Dedifferentiated amniotic fluid mesenchymal stem cell (primary cell): Measurements from ENCODE around the gene LRCH1.

Source experiments
- DNase-seq: peaks from one replicate; pipeline ENCODE4 v3.0.0-alpha.2; 2016; ENCODE audit errors: extremely low spot score

The LRCH1 gene

DNA sequence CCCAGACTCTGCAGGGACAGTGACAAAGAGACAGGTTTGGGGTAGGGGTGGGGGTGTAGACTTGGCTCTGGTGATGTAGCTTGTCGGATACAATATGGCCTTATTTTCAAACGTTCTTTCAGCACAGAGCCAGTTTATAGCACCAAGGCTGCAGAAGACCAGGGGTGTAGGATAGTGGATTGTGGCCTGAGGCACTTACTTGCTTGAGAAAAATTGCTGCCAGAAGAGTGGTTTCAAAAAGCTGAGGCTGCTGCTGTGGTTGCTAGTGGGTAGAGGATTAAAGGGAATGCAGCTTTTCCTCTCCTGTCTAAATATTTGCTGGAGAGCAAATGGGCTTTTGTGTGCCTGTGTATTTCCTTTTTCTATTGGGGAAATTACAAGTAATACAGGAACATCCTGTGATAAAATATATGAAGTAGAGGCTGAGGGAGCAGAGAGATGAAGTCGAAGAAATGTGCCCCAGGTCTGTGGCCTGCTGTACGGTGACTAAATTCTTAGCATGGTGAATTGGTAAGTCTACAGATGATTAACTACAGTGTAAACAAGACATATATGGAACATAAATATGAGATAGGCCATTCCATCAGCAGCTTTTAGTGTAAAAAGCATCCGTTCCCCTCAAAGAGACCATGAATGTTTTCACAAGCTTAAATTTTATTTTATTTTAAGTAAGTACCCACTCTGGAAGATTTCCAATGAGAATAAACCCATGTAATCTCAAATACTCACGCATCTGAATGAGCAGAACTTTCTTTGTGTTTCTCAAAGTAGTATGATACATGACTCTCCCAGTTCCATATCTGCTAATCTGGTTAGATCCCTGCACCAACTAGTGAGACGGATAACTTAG, 112.9 kb downstream of the LRCH1 start:
- DNase-seq = no peak

DNA sequence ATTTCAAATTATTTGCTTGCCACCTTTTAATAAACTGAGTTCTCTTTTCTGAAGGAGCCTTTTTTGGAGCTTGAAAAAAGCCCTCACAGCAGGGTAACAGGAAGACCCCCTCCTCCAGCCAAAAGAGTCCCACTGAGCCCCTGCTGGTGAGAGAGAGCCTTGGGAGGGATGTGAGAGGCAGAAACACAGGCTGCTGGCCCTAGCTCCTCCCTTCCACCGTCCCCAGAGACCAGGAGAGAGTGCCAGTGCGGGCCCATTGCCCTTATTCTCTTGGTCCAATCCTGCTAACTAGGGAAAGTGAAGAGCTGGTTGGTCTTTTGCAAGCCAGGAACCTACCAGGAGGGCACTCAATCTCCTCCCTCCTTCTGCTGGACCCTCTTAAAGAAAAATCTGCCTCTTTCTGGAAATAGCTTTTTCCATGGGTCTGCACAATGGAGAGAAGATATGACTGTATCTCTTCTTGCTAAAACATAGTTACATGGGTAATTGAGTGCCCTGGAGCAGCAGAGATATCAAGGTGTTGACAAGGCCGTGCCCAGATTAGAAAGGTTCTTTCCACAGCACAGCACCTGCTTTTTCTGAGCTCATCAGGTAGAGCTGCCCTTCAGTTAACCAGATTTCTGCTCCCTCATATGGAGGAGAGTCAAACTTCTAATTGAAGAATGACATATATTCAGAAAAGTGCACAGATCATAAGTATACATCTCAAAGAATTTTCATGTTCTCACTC, 113.9 kb downstream of the LRCH1 start:
- no peak for DNase-seq

DNA sequence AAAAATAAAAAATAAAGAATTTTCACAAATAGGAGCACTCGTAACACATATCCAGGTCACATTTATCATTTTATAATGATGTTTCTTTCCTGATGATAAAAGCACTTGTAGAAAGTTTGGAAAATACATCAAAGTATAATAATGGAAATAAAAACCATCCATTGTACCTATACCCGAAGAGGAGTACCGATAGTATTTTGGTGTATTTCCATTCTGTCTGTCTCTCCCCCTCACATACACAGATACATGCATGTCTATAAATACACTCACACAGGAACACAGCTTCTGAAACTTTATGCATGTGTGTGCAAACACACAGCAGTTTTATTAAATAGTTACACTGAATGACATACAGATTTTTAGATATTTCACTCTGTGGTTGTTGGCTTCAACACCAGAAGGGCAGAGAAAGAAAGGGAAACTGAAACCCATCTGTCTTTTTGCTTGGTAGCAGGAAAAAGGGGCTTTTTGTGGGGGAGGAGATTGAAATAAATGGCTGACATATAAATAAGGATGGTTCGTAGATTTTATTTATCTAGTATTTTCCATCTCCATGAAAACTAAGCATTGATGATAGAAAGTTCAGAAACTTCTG, 114.8 kb downstream of the LRCH1 start:
- no peak for DNase-seq

DNA sequence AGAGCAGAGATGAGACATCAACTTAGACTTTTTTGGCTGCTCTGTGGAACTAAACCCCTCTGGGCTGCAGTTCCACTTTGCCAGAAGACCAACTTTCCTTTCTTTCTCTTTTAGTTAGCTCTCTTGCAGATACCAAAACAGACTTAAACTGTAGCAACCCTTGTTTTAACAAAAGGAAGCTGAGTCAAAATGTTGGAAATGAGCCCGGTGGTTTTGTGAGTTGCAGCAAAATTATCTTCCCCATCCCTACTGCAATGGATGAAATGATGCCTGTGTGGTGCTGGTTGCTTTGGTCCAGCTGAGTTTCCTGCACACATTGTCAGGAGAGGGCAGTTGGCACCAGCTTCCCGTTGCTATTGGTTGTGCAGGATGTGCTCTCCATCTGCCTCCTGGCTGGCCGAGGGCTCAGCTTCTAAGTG, 115.3 kb downstream of the LRCH1 start:
- DNase-seq = peak; percentile 83

DNA sequence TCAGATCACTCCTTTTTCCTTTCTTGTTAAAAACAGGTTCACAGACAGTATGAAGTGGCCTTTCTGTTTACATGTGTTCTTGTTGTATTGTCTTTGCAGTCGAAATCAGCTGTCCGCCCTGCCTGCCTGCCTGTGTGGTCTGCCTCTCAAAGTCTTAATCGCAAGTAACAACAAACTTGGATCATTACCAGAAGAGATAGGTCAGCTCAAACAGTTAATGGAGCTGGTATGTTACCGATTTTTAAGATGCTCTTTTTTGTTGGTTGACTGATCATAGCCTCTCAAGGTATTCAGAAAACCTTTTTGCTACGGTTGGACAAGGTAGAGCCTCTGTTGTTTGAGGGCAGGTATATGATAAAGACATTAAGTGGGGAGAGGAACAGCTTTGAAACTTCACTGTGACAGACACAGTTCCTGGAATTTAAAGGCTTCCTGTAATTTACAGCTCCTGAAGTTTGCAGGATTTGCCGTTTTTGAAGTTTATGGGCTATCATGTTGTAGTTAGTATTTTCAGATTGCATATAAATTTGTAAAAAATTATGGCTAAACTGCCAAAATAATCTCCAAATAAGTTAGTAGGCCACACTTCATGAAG, 116.1 kb downstream of the LRCH1 start:
- DNase-seq = no peak

DNA sequence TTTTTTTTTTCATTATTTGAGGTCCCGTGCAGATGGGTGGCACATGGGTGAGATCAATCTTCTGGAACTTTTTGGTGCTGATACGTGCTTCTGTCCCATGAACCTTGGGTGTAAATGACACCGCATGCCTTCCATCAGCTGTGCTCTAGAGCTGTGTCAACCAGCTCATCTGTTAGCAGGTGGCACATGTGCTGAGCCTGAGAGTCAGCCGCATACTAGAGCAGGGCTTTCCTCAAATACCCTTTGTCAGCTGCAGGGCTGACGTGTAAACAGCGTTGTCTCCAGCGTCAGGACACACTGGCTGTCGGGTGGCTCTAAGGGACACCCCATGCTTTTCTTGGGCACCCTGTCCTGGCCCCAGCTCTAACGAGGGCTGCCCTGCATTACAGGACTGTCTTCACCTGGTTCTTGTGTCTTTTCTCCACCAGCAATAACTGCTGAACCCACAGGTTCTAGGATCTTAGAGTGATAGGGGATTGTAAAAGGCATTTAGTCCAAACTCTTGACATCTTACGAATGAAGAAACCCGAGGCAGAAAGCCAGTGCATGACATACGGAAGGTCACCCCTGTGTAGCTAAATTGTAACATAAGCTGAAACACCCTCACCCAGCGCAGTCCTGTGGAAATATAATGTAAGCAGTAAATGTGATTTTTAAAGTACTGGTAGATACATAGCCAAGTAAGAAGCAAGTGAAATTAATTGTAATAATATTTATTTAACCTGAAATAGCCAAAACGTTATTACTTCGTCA, 119.5 kb downstream of the LRCH1 start:
- DNase-seq = no peak

DNA sequence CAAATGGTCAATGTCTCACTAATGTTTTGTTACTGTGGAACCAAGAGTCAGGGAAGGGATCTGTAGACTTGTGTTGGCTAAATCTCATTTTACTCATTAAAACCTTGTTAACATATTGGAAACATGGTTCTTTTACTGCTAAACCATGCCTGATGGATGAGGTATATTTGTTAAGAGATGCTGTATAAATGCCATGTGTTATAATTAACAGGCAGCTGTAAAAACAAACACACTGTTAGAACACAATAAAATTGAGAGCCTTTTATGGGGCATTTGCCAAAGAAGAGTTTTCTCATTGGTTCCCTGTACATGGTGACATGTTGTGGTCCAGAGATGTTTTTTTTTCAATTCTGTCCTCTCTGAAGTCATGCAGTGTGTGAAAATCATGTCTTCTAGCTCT, 122.0 kb downstream of the LRCH1 start:
- DNase-seq = no peak

DNA sequence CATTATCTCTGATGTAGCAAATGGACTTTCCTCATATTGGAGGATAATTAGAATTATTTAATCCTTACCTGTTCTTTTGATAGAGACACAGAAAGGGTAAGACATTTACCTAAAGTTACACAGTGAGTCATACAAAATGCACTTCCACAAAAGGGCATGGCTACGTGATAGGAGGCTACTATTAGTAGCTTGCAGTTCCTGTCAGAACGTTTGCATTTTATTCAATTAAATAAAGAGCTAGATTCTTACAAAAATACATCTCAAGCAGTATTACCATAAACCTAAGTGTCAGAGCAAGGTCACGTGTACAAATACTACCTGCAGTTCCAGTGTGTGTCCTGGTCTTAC, 123.4 kb downstream of the LRCH1 start:
- DNase-seq = no peak

DNA sequence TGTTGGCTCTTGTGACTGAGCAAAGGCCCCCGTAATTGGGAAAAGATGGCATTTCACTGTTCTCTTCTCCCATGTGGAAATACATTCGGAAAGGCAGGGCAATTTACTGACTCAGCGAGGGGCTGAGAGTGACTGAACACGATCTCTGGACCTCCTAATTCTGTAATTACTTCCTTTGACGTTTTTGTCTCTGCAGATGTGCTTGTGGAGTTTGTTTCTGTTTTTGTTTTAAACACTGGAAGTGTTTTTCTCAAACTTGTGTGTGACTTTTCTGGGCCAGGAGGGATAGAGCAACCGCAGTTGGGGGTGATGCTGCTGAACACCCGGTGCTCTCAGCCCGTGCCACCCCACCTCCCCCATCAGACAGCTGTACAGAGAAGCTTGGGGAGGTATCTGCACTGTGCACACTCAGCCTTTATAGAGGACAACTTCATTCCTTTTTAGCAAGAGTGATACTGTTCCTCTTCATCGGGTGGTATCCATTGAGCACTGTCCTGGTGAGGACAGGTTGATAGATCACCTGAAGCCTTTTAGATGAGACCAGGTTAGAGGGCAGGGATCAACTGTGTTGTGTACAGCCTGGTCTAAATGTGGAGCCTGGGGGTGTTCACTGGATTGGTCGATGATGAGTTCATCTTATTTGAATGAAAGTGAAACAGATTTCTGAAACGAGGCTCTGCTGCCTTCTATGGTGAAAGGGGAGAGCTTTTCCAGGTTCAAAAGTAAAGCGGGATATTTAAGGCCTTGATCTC, 126.6 kb downstream of the LRCH1 start:
- DNase-seq = peak; percentile 84

DNA sequence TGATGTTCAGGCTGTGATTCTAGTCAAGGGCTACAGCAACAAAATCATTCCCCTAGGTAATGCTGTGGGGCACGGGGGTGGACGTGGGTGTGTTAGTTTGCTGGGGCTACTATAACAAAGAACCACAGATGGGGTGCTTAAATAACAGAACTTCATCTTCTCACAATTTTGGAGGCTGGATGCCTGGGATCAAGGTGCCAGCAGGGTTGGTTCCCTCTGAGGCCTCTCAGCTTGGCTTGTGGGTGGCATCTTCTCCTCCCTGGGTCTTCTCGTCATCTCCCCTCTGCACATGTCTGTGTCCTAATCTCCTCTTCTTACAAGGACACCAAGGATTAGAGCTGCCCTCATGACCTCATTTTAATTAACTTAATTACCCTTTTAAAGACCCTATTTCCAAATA, 129.0 kb downstream of the LRCH1 start:
- DNase-seq = no peak

DNA sequence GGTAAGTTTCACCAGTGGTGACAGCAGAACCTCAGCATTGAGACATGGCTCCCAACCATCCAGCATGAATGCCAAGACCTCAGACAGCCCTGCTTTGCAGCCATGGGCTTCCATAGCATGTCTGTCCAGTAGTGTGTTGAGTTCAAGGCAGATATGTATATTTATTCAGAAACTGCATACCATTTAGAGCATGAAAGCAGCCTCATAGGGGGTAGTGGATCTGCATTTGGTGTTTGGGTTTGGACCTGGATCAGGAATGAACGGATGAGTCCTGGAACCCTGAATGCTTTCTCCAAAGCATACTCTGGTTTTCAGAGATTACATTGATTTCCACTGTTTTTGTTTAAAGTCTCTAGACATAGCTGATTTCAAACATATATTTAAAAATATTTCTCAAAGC, 129.7 kb downstream of the LRCH1 start:
- no peak for DNase-seq

DNA sequence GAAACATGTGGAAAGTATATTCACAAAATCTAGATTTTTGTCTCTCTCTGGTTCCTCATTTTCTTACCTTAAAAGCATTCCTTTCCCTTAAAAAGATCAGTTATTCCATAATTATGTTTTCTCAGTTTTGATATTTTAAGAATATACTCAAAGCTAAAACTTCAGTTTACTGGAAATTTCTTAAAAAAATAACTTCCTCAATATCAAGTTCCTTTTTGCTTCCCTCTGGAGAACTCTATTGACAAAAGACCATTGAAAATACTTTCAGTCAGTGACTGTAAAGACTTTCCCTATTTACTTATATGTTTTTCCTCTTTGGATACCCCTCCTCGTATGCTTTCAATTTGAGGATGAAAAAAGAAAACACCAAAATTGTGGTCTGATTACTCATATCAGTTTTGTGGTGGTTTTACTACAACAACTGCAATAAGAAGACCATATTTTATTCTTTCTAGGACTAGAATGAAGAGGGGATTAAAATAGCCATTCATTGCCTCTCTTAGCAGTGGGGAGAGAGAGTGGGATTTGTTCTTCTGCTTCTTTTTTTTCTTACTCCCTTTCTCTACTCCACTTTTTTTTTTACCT, 130.8 kb downstream of the LRCH1 start:
- no peak for DNase-seq

DNA sequence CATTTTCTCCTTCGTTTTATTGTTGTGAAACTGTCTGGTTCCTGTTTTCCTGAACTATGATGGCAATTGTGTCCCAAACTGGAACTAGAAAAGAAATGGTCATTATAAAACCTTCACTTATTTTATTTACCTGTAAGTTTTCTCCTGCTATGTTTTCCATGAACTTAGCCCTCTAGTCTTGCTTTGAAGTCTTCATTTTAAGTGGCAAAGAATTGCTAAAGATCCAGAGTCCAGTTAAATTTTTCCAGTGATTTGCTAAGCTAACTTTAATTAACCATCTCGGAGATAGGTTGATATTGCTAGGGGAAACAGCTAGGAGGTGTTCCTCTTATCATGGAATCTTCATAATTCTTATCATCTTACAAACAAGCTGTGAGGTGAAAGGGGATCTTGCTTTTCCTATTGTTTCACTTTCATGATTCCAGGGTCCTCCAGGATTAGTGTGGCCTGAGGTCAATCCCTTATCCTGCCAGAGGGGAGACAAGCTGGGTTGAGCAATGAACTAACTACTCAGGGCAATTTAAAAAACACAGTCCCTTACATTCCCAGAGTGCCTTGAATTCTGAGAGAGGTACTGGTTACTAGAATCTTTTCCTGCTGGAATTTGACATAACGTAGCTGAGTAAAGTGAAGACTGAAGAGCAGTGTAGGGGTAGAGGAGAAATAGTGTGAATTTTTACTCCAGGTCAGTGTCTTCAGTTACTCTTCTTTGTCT, 131.5 kb downstream of the LRCH1 start:
- no peak for DNase-seq

DNA sequence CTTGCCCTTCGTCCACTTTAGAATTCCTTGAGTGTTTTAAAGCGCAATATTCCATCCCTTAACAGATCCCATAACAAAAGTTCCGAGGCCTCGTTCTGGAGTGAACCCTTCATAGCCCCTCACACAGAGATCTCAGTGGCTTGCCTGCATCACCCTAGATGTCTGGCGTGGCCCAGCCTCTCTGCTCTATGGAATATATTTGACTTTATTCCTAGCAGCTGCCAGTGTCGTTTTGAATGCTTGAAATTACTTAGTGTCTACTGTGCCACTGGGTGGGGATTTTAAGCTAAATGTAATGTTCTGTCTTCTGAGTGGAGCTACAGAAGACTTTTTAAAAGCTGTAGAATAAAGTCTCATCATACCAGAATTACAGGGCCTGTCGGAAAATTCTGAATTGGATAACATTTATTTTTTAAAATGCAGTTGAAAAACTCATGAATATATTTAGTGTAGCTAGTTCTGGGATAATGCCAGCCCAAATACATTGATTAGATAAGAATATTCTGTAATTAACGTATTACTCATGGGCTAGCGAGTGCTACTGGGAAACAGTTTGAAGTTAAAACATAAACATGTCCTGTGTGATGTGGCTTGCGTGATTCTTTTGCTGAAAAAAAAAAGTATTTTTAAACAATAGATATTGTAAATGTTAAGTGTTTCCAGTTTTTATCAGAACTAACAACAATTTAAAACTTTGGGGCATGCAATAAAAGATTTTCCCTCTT, 132.2 kb downstream of the LRCH1 start:
- DNase-seq = no peak

DNA sequence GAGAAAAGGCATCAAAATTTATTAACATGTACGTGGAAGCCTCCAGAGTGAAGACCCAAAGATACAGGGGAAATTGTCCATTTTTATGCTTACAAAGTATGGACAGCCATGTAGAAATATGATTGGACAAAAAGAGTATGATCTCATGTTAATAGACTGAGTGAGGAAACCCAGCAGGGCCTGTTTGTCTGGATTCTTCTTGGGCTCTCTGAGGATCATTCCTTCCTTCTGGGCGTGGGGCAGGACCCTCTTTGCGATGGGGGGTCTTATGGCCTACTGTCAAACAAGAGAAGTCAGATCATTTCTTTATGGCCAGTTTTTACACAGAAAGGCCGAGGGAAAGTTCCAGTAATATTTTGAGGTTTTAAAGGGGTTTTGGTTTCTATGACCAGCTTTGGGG, 133.2 kb downstream of the LRCH1 start:
- no peak for DNase-seq

DNA sequence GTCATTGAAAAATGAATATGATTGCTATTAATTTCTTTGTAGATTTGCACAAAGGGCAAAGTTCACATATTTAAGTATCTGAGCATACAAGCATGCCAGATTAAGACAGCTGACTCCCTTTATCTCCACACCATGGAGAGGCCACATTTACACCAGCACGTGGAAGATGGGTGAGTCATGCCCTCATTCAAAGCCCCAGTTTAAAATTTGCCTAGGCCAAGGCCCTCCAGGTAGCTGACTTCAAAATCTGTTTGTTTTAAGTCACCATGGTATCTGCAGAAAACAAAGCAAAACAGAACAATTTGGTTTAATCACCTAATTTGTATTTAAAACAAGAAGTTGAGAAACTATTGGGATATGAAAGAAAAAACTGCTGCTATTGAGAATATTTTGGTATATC, 134.8 kb downstream of the LRCH1 start:
- DNase-seq = no peak

DNA sequence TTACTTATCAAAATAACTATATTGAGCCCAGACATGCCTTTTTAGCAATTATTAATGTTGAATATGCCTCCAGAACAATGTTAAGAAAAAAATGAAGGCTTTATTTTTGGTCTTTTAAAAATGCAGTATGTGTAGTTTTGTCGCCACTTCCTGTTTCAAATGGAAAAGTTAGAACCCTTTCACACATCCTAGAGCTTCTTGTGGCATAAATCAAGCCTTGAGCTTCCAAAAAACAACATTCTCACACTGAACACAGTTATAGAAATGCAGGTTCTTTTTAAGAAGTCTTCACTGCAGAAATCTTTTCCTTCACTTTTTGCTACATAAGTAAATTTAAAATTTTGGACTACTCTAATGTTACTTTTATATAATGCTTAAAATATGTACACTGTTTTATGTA, 135.3 kb downstream of the LRCH1 start:
- DNase-seq = no peak

DNA sequence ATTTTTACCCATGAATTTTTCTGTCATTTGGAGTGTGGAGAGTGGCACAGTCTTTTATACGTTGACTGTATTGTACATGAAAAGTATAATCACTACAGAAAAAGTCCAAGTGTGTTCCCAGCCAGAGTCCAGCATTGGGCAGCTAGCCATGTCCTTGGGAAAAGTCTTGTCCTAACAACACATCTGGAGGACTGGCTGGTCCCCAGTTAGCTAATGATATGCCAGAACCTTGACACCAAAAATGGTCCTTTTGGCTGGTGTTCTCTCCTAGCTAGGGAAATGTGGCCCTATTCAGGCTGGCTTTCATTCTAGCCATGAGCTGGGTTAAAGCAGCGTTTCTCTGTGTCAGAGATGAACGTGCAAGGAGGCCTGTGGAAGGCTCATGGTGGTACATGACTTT, 145.0 kb downstream of the LRCH1 start:
- no peak for DNase-seq

DNA sequence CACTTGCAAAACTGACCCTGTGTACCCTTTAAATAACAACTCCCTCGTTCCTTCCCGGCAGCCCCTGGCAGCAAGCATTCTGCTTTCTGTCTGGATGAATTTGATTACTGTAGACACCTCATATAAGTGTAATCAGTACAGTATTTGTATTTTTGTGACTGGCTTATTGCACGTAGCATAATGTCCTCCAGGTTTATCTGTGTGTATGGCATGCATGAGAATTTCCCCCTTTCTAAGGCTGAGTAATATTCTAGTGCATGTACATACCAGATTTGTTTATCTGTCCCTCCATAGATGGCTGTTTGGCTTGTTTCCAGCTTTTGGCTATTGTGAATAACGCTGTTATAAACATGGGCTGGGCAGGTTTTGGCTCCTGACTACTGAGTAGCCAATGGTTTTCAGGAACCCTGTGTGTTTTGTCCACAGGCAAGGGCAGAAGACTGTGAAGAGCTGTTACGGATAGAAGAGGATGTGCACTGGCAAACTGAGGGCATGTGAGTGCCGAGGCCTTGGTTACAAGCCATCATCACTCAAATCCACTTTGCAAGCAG, 146.0 kb downstream of the LRCH1 start:
- DNase-seq = no peak
